Left kidney (tissue), 2 donors: ENCODE measurements around the gene TRIM2. TPM values are rescaled to one million over a fixed set of nuclear protein-coding genes. Genes with fewer than 3 reads are reported as not detected.
A peak's percentile ranks its signal among the peaks of the same experiment; 100 is the strongest.

Source experiments
- DNase-seq: peaks from one replicate; pipeline ENCODE4 v3.0.0-alpha.2; 2013
- polyA plus RNA-seq: library from polyadenylated mRNA; unstranded; fragments of 120-200 nt; gene quantifications from one replicate; pipeline ENCODE4 v1.2.1, GENCODE V29; 2013; ENCODE audit not compliant: insufficient read length

Gene TRIM2
- polyA plus RNA-seq, 1 donor, result 78.6 TPM

- DNase-seq, result no peak
Observed at GRCh38 chr4:153326513-153326912, 122.3 kb downstream of the TRIM2 start.

GRCh38 chr4:153327247-153327646, 123.0 kb downstream of the TRIM2 start:
- DNase-seq, result no peak

GRCh38 chr4:153332936-153333335, 128.7 kb downstream of the TRIM2 start:
- DNase-seq, result no peak

- no peak for DNase-seq
Observed at GRCh38 chr4:153333874-153334273, 129.6 kb downstream of the TRIM2 start.

GRCh38 chr4:153335665-153336064, 131.4 kb downstream of the TRIM2 start:
- DNase-seq, result no peak

- DNase-seq, result no peak
Observed at GRCh38 chr4:153337686-153338085, 133.4 kb downstream of the TRIM2 start.

- no peak for DNase-seq
Observed at GRCh38 chr4:153341575-153342090, 137.4 kb downstream of the TRIM2 start.

GRCh38 chr4:153342751-153343552, 138.7 kb downstream of the TRIM2 start:
- no peak for DNase-seq

- peak; percentile 88 for DNase-seq
Observed at GRCh38 chr4:153344131-153345011, 140.1 kb downstream of the TRIM2 start, which contains the start of gene MND1. Gene MND1, plus strand, starts transcription at chr4:153344688. Its CDS starts 50 bp downstream, at chr4:153344738.

GRCh38 chr4:153345012-153345981, 141.1 kb downstream of the TRIM2 start:
- peak; percentile 49 for DNase-seq

- no peak for DNase-seq
Observed at GRCh38 chr4:153346031-153346430, 141.8 kb downstream of the TRIM2 start.

GRCh38 chr4:153346563-153346962, 142.3 kb downstream of the TRIM2 start:
- no peak for DNase-seq

- DNase-seq, result no peak
Observed at GRCh38 chr4:153347117-153347516, 142.9 kb downstream of the TRIM2 start.

GRCh38 chr4:153348006-153348405, 143.8 kb downstream of the TRIM2 start:
- DNase-seq, result no peak

GRCh38 chr4:153349206-153349805, 145.1 kb downstream of the TRIM2 start:
- DNase-seq, result no peak

GRCh38 chr4:153362184-153362583, 157.9 kb downstream of the TRIM2 start:
- no peak for DNase-seq

GRCh38 chr4:153364061-153364460, 159.8 kb downstream of the TRIM2 start:
- no peak for DNase-seq

- DNase-seq, result no peak
Observed at GRCh38 chr4:153365003-153365402, 160.8 kb downstream of the TRIM2 start.

- DNase-seq, result no peak
Observed at GRCh38 chr4:153366486-153366885, 162.2 kb downstream of the TRIM2 start.

GRCh38 chr4:153367092-153367491, 162.8 kb downstream of the TRIM2 start:
- no peak for DNase-seq

- DNase-seq, result no peak
Observed at GRCh38 chr4:153369021-153369420, 164.8 kb downstream of the TRIM2 start.
